ENCODE results near the gene PRPF39.

DNA sequence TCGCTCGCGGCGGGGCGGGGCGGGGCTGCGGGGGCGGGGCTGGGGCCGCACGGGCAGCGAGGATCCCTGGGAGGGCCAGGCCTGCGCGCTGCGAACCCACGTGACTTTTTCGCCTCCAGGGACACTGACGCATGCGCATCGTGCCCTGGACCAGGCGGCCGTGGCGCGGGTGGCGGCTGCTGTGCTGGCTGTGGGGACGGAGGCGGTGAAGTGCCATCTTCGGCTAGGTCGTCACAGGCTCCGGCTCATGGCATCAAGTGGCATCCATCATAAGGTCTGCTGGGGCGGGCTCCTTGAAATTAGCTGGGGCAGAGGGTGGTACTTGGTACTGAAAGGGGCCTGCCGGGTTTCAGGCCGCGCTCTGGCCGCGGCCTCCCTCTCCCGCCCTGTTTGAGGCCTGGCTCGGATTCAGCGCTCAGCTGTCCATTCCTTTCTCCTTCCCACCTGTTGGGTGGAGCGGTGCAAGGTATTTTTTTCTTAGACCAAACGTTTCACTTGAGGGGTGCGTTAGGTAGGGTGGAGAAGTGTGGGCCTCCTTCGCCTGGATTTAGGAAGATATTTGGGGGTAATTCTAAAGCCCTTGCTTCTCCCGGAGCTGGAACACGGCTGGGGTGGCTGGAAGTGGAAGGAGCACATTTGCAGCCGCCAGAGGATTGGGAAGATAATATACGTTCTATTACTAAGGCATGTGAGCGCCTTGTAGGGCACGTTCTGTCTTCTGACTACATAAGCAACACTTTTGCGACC is at the start of gene PRPF39:
- TF ChIP-seq EZH2 (IDR thresholded peaks at IDR 0.05; ENCODE audit: insufficient read depth, poor library complexity, severe bottlenecking) (no peak), EZH2phosphoT487 (IDR thresholded peaks at IDR 0.05; ENCODE audit: insufficient read depth, low read depth) (no peak)
